T-cell (primary cell): ENCODE measurements around the gene UBE2D2. TPM values are rescaled to one million over a fixed set of nuclear protein-coding genes. Genes with fewer than 3 reads are reported as not detected.

ENCODE experiments used
- ATAC-seq, 4 experiments: fragments of 200-7000 bp in 3 of 4; fragments of 150-1000 bp in 1 of 4; cut with Tn5 transposase; replicated peaks in 1 of 4; 1 replicate in 3 of 4; 2 replicates in 1 of 4; pipeline ENCODE4 v1.10.0; 2021; ENCODE audit warnings: moderate library complexity in 3 of 4, mild to moderate bottlenecking in 2 of 4, moderate number of reproducible peaks in 1 of 4
- CTCF ChIA-PET, 2 donors: fragments of 300-600 bp; sonication (Branson Sonifier 250); formaldehyde crosslinking; loops; one replicate each; lab custom pipeline; 2022; ENCODE audit warnings: antibody characterized with exemption in 2 of 2; lab: Charles Lee
- POLR2A ChIA-PET, 2 donors: fragments of 300-600 bp; sonication (Branson Sonifier 250); formaldehyde crosslinking; loops; one replicate each; lab custom pipeline; 2022; ENCODE audit warnings: antibody characterized with exemption in 2 of 2; lab: Charles Lee
- DNase-seq, 35 experiments: peaks; one replicate each; pipeline versions ENCODE4 v3.0.0 to v3.0.0-alpha.2; 2013 to 2023
- H3K27ac ChIP-seq: one replicate; pipeline ENCODE4 v1.5.1; 2013; ENCODE audit warnings: low read length
- H3K27me3 ChIP-seq, 2 experiments: replicated peaks in 1 of 2; 1 replicate in 1 of 2; 2 replicates in 1 of 2; pipeline versions ENCODE4 v1.6.1 to v1.7.0; 2013; ENCODE audit warnings: low read length in 1 of 2, mixed read lengths in 1 of 2; ENCODE audit not compliant: control insufficient read depth in 2 of 2, insufficient read depth in 2 of 2; ENCODE audit errors: extremely low read depth in 1 of 2
- H3K36me3 ChIP-seq, 2 donors: 1 replicate in 1 of 2; 2 replicates in 1 of 2; pipeline versions ENCODE4 v1.6.1 to v1.7.0; 2013; ENCODE audit warnings: low read length in 1 of 2; ENCODE audit not compliant: control insufficient read depth in 2 of 2, insufficient read depth in 1 of 2; ENCODE audit errors: extremely low read depth in 1 of 2
- H3K4me1 ChIP-seq, 2 experiments: 1 replicate in 1 of 2; 2 replicates in 1 of 2; pipeline versions ENCODE4 v1.6.1 to v1.7.0; 2013; ENCODE audit warnings: low read length in 2 of 2, mixed read lengths in 1 of 2; ENCODE audit not compliant: insufficient read depth in 2 of 2, control insufficient read depth in 1 of 2; ENCODE audit errors: extremely low read depth in 1 of 2
- H3K4me3 ChIP-seq, 2 donors: 1 replicate in 1 of 2; 2 replicates in 1 of 2; pipeline versions ENCODE4 v1.5.1 to v1.7.0; 2013; ENCODE audit warnings: mild to moderate bottlenecking in 2 of 2, low read length in 1 of 2, moderate library complexity in 1 of 2; ENCODE audit not compliant: control insufficient read depth in 1 of 2; ENCODE audit errors: extremely low read depth in 1 of 2
- H3K9me3 ChIP-seq: 2 replicates; pipeline ENCODE4 v1.7.0; 2013
- H3K27ac Mint-ChIP-seq, 2 donors: one replicate each; pipeline ENCODE4 v1.8.0; 2020 to 2021; ENCODE audit warnings: mild to moderate bottlenecking in 2 of 2, mixed read lengths in 2 of 2
- H3K27me3 Mint-ChIP-seq, 2 donors: one replicate each; pipeline ENCODE4 v1.8.0; 2021 to 2022; ENCODE audit warnings: mixed read lengths in 2 of 2
- H3K36me3 Mint-ChIP-seq: one replicate; pipeline ENCODE4 v1.8.0; 2021; ENCODE audit warnings: mixed read lengths
- H3K4me1 Mint-ChIP-seq, 3 donors: one replicate each; pipeline ENCODE4 v1.8.0; 2020 to 2022; ENCODE audit warnings: mixed read lengths in 3 of 3, mild to moderate bottlenecking in 1 of 3
- H3K4me3 Mint-ChIP-seq, 3 donors: one replicate each; pipeline ENCODE4 v1.8.0; 2020 to 2022; ENCODE audit warnings: mild to moderate bottlenecking in 3 of 3, mixed read lengths in 3 of 3, moderate library complexity in 3 of 3
- H3K9me3 Mint-ChIP-seq, 3 donors: one replicate each; pipeline ENCODE4 v1.8.0; 2020 to 2022; ENCODE audit warnings: mixed read lengths in 3 of 3
- WGBS: methylation state at CpG from one replicate; pipeline ENCODE4 v1.1.5; 2013; ENCODE audit warnings: missing lambda C conversion rate; ENCODE audit not compliant: insufficient coverage; 5-methylcytosine and 5-hydroxymethylcytosine counted together
- total RNA-seq, 35 experiments: library from RNA in 6 of 35; stranded (reverse) in 6 of 35; fragments of 120-200 nt in 1 of 35; gene quantifications; one replicate each; pipeline versions ENCODE4 v1.2.1 to v1.2.4 and lab custom pipeline; 2013 to 2026

Gene UBE2D2
- total RNA-seq, 5 donors from 2014 or later (not counting 1 experiment from before 2014, with no cell fraction given) = 138 to 176 (median 152) TPM

- Mint-ChIP-seq H3K4me3 (peak overlapping the region; percentile 79 to 99 (median 98)), H3K27me3 (no peaks in the 10 kb centered on the region), H3K36me3 (peaks cover 22% of the 10 kb centered on the region), H3K4me1 (peaks cover 80 to 85% (median 82%) of the 10 kb centered on the region in 3 donors), H3K27ac (peak overlapping the region; percentile 96 to 98), H3K9me3 (no peaks in the 10 kb centered on the region)
- H3K9me3 ChIP-seq = no peaks in the 10 kb centered on the region
- peaks cover 46 to 69% of the 10 kb centered on the region in 2 experiments for H3K4me1 ChIP-seq
- H3K36me3 ChIP-seq = peaks cover 4 to 12% of the 10 kb centered on the region in 2 donors
- H3K27ac ChIP-seq = peak overlapping the region; percentile 67
- ChIA-PET POLR2A (interaction anchor here (0.5 to 1.3 kb wide), 14 partner anchors 9 to 986 kb away, joined by 3 to 10 read pairs (median 4); no protein-coding TSS in a partner anchor), CTCF (interaction anchor here in 1 of 2 donors (0.6 to 4.3 kb wide), 11 partner anchors 9 to 143 kb away, joined by 3 to 36 read pairs (median 6); no protein-coding TSS in a partner anchor)
- peak overlapping the region; percentile 34 to 49 for H3K4me3 ChIP-seq
- ATAC-seq (peak; percentile 51 to 69 (median 58)), DNase-seq (peak; percentile 29 to 81 (median 62))
- H3K27me3 ChIP-seq = no peaks in the 10 kb centered on the region
- WGBS = 71% methylated on average over 5 of the region's 6 CpGs
These were observed 4.5 kb downstream of the UBE2D2 start for GRCh38 chr5:139565411-139566305.

GRCh38 chr5:139566611-139567010 is 5.5 kb downstream of the UBE2D2 start:
- WGBS = no CpG with 5 or more reads among the region's 5 CpGs
- peak overlapping the region; percentile 96 to 98 for H3K27ac Mint-ChIP-seq
- H3K4me3 ChIP-seq = peak overlapping the region in 1 of 2 donors; percentile 25
- H3K4me1 ChIP-seq = peaks cover 54 to 76% of the 10 kb centered on the region in 2 experiments
- ATAC-seq (no peak), DNase-seq (no peak)
- peaks cover 22% of the 10 kb centered on the region for H3K36me3 Mint-ChIP-seq
- H3K27me3 ChIP-seq = no peaks in the 10 kb centered on the region
- H3K36me3 ChIP-seq = peaks cover 4 to 15% of the 10 kb centered on the region in 2 donors
- peak overlapping the region; percentile 67 for H3K27ac ChIP-seq
- no peaks in the 10 kb centered on the region for H3K27me3 Mint-ChIP-seq
- H3K4me1 Mint-ChIP-seq = peaks cover 86 to 89% (median 88%) of the 10 kb centered on the region in 3 donors
- peak overlapping the region; percentile 31 to 99 (median 98) for H3K4me3 Mint-ChIP-seq
- no peaks in the 10 kb centered on the region for H3K9me3 Mint-ChIP-seq
- CTCF ChIA-PET = interaction anchor here in 1 of 2 donors (0.7 to 4.3 kb wide), 3 partner anchors 8 to 144 kb away, joined by 3 to 36 read pairs (median 4); no protein-coding TSS in a partner anchor
- POLR2A ChIA-PET = interaction anchor here (0.7 to 0.9 kb wide), 3 partner anchors 29 to 224 kb away, joined by 5 to 8 read pairs (median 6); no protein-coding TSS in a partner anchor
- no peaks in the 10 kb centered on the region for H3K9me3 ChIP-seq

DNA sequence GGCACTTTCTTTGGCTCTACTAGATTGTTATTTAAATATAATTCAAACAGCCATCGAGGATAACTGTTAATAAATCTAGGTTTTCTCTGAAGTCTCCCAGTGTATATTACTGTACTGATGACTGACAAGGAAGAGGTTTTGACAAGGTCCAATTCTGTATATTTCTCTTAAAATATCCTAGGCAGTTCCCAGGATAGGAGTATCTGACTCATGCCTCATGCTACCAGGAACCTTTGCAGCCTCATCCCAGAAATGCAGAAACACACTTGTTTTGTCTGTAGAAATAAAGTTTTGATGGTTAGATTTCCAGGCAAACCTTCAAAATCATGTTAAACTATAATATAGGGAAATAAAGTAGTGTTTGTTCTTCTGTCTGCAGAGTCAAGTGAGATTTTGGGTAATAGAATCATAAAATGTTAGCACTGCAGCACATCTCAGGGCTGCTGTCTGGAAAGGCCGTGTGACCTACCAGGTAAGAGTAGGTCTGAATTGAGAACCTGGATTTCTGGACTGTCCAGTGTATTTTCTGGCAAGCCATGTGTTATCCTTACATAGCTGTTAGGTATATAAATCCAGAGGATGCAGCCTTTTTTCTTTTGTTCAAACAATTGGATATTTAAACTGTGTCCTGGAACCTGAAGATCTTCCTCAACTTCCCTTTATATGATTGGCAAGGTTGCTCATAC is 8.3 kb downstream of the UBE2D2 start:
- Mint-ChIP-seq H3K4me3 (peak overlapping the region; percentile 13 to 98 (median 40)), H3K4me1 (peaks cover 79 to 83% (median 81%) of the 10 kb centered on the region in 3 donors), H3K27me3 (no peaks in the 10 kb centered on the region), H3K27ac (peak overlapping the region; percentile 89 to 98), H3K36me3 (peaks cover 21% of the 10 kb centered on the region), H3K9me3 (no peaks in the 10 kb centered on the region)
- Histone ChIP-seq H3K36me3 (peaks cover 4 to 15% of the 10 kb centered on the region in 2 donors), H3K4me3 (no peak overlapping the region), H3K4me1 (peaks cover 51 to 73% of the 10 kb centered on the region in 2 experiments), H3K9me3 (no peaks in the 10 kb centered on the region), H3K27me3 (no peaks in the 10 kb centered on the region), H3K27ac (no peak overlapping the region)
- CTCF ChIA-PET = interaction anchor here in 1 of 2 donors (0.6 kb wide), 1 partner anchor 36 kb away, joined by 3 read pairs; no protein-coding TSS in a partner anchor
- POLR2A ChIA-PET = no interaction called here
- no CpG with 5 or more reads among the region's 2 CpGs for WGBS
- no peak for DNase-seq
- no peak for ATAC-seq

- ChIA-PET CTCF (interaction anchor here (0.6 to 1.3 kb wide), 6 partner anchors 9 to 183 kb away, joined by 3 to 6 read pairs (median 4); no protein-coding TSS in a partner anchor), POLR2A (interaction anchor here (0.6 to 0.7 kb wide), 4 partner anchors 11 to 55 kb away, joined by 3 to 4 read pairs (median 3); no protein-coding TSS in a partner anchor)
- ATAC-seq (no peak), DNase-seq (no peak)
- 51% methylated on average over 3 of the region's 3 CpGs for WGBS
- H3K36me3 Mint-ChIP-seq = peaks cover 13% of the 10 kb centered on the region
- Histone ChIP-seq H3K4me1 (peaks cover 58 to 73% of the 10 kb centered on the region in 2 experiments), H3K27ac (peak overlapping the region; percentile 43), H3K36me3 (peaks cover 4 to 15% of the 10 kb centered on the region in 2 donors), H3K9me3 (no peaks in the 10 kb centered on the region), H3K27me3 (no peaks in the 10 kb centered on the region), H3K4me3 (no peak overlapping the region)
- no peaks in the 10 kb centered on the region for H3K9me3 Mint-ChIP-seq
- H3K4me3 Mint-ChIP-seq = peak overlapping the region; percentile 51 to 98 (median 53)
- no peaks in the 10 kb centered on the region for H3K27me3 Mint-ChIP-seq
- peak overlapping the region; percentile 84 to 98 for H3K27ac Mint-ChIP-seq
- H3K4me1 Mint-ChIP-seq = peaks cover 79 to 83% (median 82%) of the 10 kb centered on the region in 3 donors
These were observed 10.4 kb downstream of the UBE2D2 start for GRCh38 chr5:139571543-139571942.

GRCh38 chr5:139571966-139572365 is 10.8 kb downstream of the UBE2D2 start:
- no peaks in the 10 kb centered on the region for H3K9me3 Mint-ChIP-seq
- Histone ChIP-seq H3K4me1 (peaks cover 58 to 71% of the 10 kb centered on the region in 2 experiments), H3K27ac (peak overlapping the region; percentile 43), H3K36me3 (peaks cover 4 to 15% of the 10 kb centered on the region in 2 donors), H3K4me3 (no peak overlapping the region), H3K9me3 (no peaks in the 10 kb centered on the region), H3K27me3 (no peaks in the 10 kb centered on the region)
- H3K27ac Mint-ChIP-seq = peak overlapping the region; percentile 84 to 98
- peaks cover 79 to 83% (median 82%) of the 10 kb centered on the region in 3 donors for H3K4me1 Mint-ChIP-seq
- no peaks in the 10 kb centered on the region for H3K27me3 Mint-ChIP-seq
- ATAC-seq (no peak), DNase-seq (no peak)
- H3K36me3 Mint-ChIP-seq = peaks cover 11% of the 10 kb centered on the region
- H3K4me3 Mint-ChIP-seq = peak overlapping the region; percentile 51 to 98 (median 53)
- ChIA-PET POLR2A (interaction anchor here (0.6 to 0.7 kb wide), 6 partner anchors 9 to 55 kb away, joined by 3 to 11 read pairs (median 4); no protein-coding TSS in a partner anchor), CTCF (interaction anchor here (0.6 to 1.3 kb wide), 9 partner anchors 9 to 283 kb away, joined by 3 to 7 read pairs (median 4); no protein-coding TSS in a partner anchor)
- no CpG with 5 or more reads among the region's 1 CpG for WGBS
